Spinal cord (tissue), 10 donors: ENCODE results near the gene KRT76. TPM values are rescaled to one million over a fixed set of nuclear protein-coding genes. Genes with fewer than 3 reads are reported as not detected.
"Not testable (repeated sequence)": the region's sequence is repeated elsewhere in the genome, so short reads cannot be mapped to it uniquely, and the experiment has no call there.

ENCODE experiments used
- DNase-seq, 6 donors: peaks; one replicate each; pipeline versions ENCODE4 v3.0.0 to v3.0.0-alpha.2; 2013 to 2015; ENCODE audit warnings: low spot score in 6 of 6, low read depth in 4 of 6
- H3K27ac ChIP-seq: one replicate; pipeline ENCODE4 v1.5.1; 2013; ENCODE audit warnings: low read depth, low read length, control low read depth
- H3K27me3 ChIP-seq: one replicate; pipeline ENCODE4 v1.6.1; 2013; ENCODE audit warnings: low read length; ENCODE audit not compliant: control insufficient read depth, insufficient read depth
- H3K36me3 ChIP-seq: one replicate; pipeline ENCODE4 v1.6.1; 2013; ENCODE audit warnings: low read length; ENCODE audit not compliant: control insufficient read depth, insufficient read depth
- H3K4me1 ChIP-seq: one replicate; pipeline ENCODE4 v1.6.1; 2013; ENCODE audit warnings: low read length; ENCODE audit not compliant: control insufficient read depth, insufficient read depth
- H3K4me3 ChIP-seq: one replicate; pipeline ENCODE4 v1.5.1; 2013; ENCODE audit warnings: low read depth, low read length, control low read depth
- H3K9me3 ChIP-seq: one replicate; pipeline ENCODE4 v1.6.1; 2013; ENCODE audit warnings: low read length; ENCODE audit not compliant: control insufficient read depth, insufficient read depth
- WGBS: methylation state at CpG from one replicate; pipeline ENCODE4 v1.1.5; 2013; ENCODE audit warnings: missing lambda C conversion rate; ENCODE audit not compliant: insufficient coverage; 5-methylcytosine and 5-hydroxymethylcytosine counted together
- polyA plus RNA-seq, 2 donors: library from polyadenylated mRNA; unstranded; fragments of 120-200 nt; gene quantifications; one replicate each; pipeline ENCODE4 v1.2.1, GENCODE V29; 2013; ENCODE audit not compliant: insufficient read length in 2 of 2
- total RNA-seq, 2 donors: library from RNA; depleted of rRNA in 1 of 2; stranded (reverse); fragments of 120-200 nt in 1 of 2; fragments of >200 nt in 1 of 2; gene quantifications; one replicate each; pipeline versions ENCODE4 v1.2.3 to v1.2.4, GENCODE V29; 2013 to 2014
- donor health status: healthy.

The KRT76 gene
- total and polyA plus RNA-seq, 4 donors: not detected

- Histone ChIP-seq H3K27ac (no peak overlapping the region), H3K4me3 (no peak overlapping the region), H3K9me3 (peaks cover 2% of the 10 kb centered on the region), H3K36me3 (no peaks in the 10 kb centered on the region), H3K4me1 (no peaks in the 10 kb centered on the region), H3K27me3 (no peaks in the 10 kb centered on the region)
- no CpG with 5 or more reads among the region's 2 CpGs for whole genome bisulfite sequencing
- DNase-seq: no peak
Observed at GRCh38 chr12:52763991-52764390, 13.2 kb downstream of the KRT76 start.

- Histone ChIP-seq H3K36me3 (no peaks in the 10 kb centered on the region), H3K9me3 (peaks cover 2% of the 10 kb centered on the region), H3K4me3 (no peak overlapping the region), H3K27me3 (peaks cover 2% of the 10 kb centered on the region), H3K27ac (no peak overlapping the region), H3K4me1 (no peaks in the 10 kb centered on the region)
- no peak for DNase-seq
- 75% methylated on average over 4 of the region's 9 CpGs for WGBS
Observed at GRCh38 chr12:52763036-52763659, 14.0 kb downstream of the KRT76 start.

- Histone ChIP-seq H3K27ac (no peak overlapping the region), H3K9me3 (peaks cover 2% of the 10 kb centered on the region), H3K27me3 (peaks cover 7% of the 10 kb centered on the region), H3K36me3 (no peaks in the 10 kb centered on the region), H3K4me1 (no peaks in the 10 kb centered on the region), H3K4me3 (no peak overlapping the region)
- WGBS: no CpG with 5 or more reads among the region's 2 CpGs
- no peak for DNase-seq
Observed at GRCh38 chr12:52761802-52762201, 15.3 kb downstream of the KRT76 start.

- not testable (repeated sequence) for H3K4me1 ChIP-seq, H3K27ac ChIP-seq, H3K4me3 ChIP-seq, DNase-seq, H3K27me3 ChIP-seq, H3K36me3 ChIP-seq, H3K9me3 ChIP-seq
- 73% methylated on average over 3 of the region's 8 CpGs for WGBS
Observed at GRCh38 chr12:52761218-52761617, 15.9 kb downstream of the KRT76 start.

- DNase-seq: no peak
- Histone ChIP-seq H3K4me1 (no peaks in the 10 kb centered on the region), H3K4me3 (no peak overlapping the region), H3K27me3 (peaks cover 7% of the 10 kb centered on the region), H3K36me3 (no peaks in the 10 kb centered on the region), H3K27ac (no peak overlapping the region), H3K9me3 (peaks cover 2% of the 10 kb centered on the region)
Observed at GRCh38 chr12:52760623-52761022, 16.5 kb downstream of the KRT76 start.

- WGBS: 71% methylated on average over 1 of the region's 2 CpGs
- Histone ChIP-seq H3K36me3 (no peaks in the 10 kb centered on the region), H3K27me3 (peaks cover 11% of the 10 kb centered on the region), H3K9me3 (peaks cover 2% of the 10 kb centered on the region), H3K27ac (no peak overlapping the region), H3K4me3 (no peak overlapping the region), H3K4me1 (no peaks in the 10 kb centered on the region)
- peak in 1 of 6 donors; percentile 52 for DNase-seq
Observed at GRCh38 chr12:52759695-52760094, 17.4 kb downstream of the KRT76 start.

GRCh38 chr12:52759218-52759617 is 17.9 kb downstream of the KRT76 start:
- peaks cover 2% of the 10 kb centered on the region for H3K9me3 ChIP-seq
- WGBS: no CpG with 5 or more reads among the region's 2 CpGs
- no peak for DNase-seq
- H3K27me3 ChIP-seq: peaks cover 11% of the 10 kb centered on the region
- H3K4me3 ChIP-seq: no peak overlapping the region
- H3K4me1 ChIP-seq: no peaks in the 10 kb centered on the region
- H3K27ac ChIP-seq: no peak overlapping the region
- H3K36me3 ChIP-seq: no peaks in the 10 kb centered on the region

- DNase-seq: no peak
- Histone ChIP-seq H3K9me3 (peaks cover 2% of the 10 kb centered on the region), H3K4me1 (no peaks in the 10 kb centered on the region), H3K4me3 (no peak overlapping the region), H3K27me3 (peaks cover 11% of the 10 kb centered on the region), H3K27ac (no peak overlapping the region), H3K36me3 (no peaks in the 10 kb centered on the region)
- WGBS: 14% methylated on average over 1 of the region's 1 CpG
Observed at GRCh38 chr12:52757449-52758176, 19.5 kb downstream of the KRT76 start.

- peaks cover 2% of the 10 kb centered on the region for H3K9me3 ChIP-seq
- WGBS: 88% methylated on average over 8 of the region's 8 CpGs
Observed at GRCh38 chr12:52756281-52756960, 20.7 kb downstream of the KRT76 start.

More at GRCh38 chr12:52756281-52756960, 20.7 kb downstream of the KRT76 start:
- no peak for DNase-seq
- peaks cover 11% of the 10 kb centered on the region for H3K27me3 ChIP-seq
- no peaks in the 10 kb centered on the region for H3K4me1 ChIP-seq
- H3K27ac ChIP-seq: no peak overlapping the region
- H3K4me3 ChIP-seq: no peak overlapping the region
- no peaks in the 10 kb centered on the region for H3K36me3 ChIP-seq
